GM23338 (cell line): ENCODE data around the gene THADA.

ENCODE experiments used
- CTCF ChIP-seq, 2 experiments: fragments of 200-600 bp in 1 of 2; sonication (generic) in 1 of 2; conservative IDR thresholded peaks; 2 replicates each; pipeline versions ENCODE4 v1.5.1 to v1.6.1; 2016 to 2017; ENCODE audit warnings: antibody characterized with exemption in 2 of 2, low read depth in 2 of 2, mild to moderate bottlenecking in 2 of 2, moderate library complexity in 1 of 2
- EZH2 ChIP-seq: fragments of 200-600 bp; sonication (generic); IDR thresholded peaks from one replicate; pipeline ENCODE4 v1.8.0; 2017; ENCODE audit warnings: antibody characterized with exemption, mild to moderate bottlenecking, low read depth; ENCODE audit not compliant: unreplicated experiment
- EZH2phosphoT487 ChIP-seq: fragments of 200-600 bp; sonication (generic); IDR thresholded peaks from one replicate; pipeline ENCODE4 v1.8.1; 2018; ENCODE audit warnings: antibody characterized with exemption; ENCODE audit not compliant: unreplicated experiment
- POLR2AphosphoS5 ChIP-seq: IDR thresholded peaks from 2 replicates; pipeline ENCODE4 v1.6.1; 2016; ENCODE audit warnings: antibody characterized with exemption, low read depth
- ZNF114 ChIP-seq: fragments of 250-450 bp; sonication (Bioruptor Pico); IDR thresholded peaks from 2 replicates; pipeline ENCODE4 v1.5.0; 2020; ENCODE audit warnings: mild to moderate bottlenecking, moderate library complexity

GRCh38 chr2:43265421-43265820, 330.4 kb downstream of the THADA start:
- TF ChIP-seq EZH2phosphoT487 = no peak
- TF ChIP-seq CTCF (conservative IDR thresholded peaks at IDR 0.05; ENCODE audit: low read depth in 2 of 2) = no peak
- TF ChIP-seq ZNF114 (CRISPR knock-in tag) = no peak
- TF ChIP-seq POLR2AphosphoS5 = no peak
- TF ChIP-seq EZH2 = no peak
